Activated CD4-positive, alpha-beta T cell treated with anti-CD3 and anti-CD28 coated beads, Interleukin-2, amount 10 ng/mL, durations not matched to agents 7 days and 5 days (primary cell): ENCODE results near the gene CYP4F2. TPM values are rescaled to one million over a fixed set of nuclear protein-coding genes. Genes with fewer than 3 reads are reported as not detected.
"Not testable (repeated sequence)": the region's sequence is repeated elsewhere in the genome, so short reads cannot be mapped to it uniquely, and the experiment has no call there.

ENCODE experiments used
- CTCF ChIA-PET: fragments of 350-600 bp; sonication (Branson Sonifier 250); formaldehyde crosslinking; loops from one replicate; lab custom pipeline; 2021; ENCODE audit warnings: antibody characterized with exemption; lab: Charles Lee
- POLR2A ChIA-PET: fragments of 350-600 bp; sonication (Branson Sonifier 250); formaldehyde crosslinking; loops from one replicate; lab custom pipeline; 2021; ENCODE audit warnings: antibody characterized with exemption; lab: Charles Lee
- DNase-seq: peaks from one replicate; pipeline ENCODE4 v3.0.0-alpha.2; 2020
- H3K27ac Mint-ChIP-seq: one replicate; pipeline ENCODE4 v1.8.0; 2021; ENCODE audit warnings: mild to moderate bottlenecking, moderate library complexity, mixed read lengths
- H3K27me3 Mint-ChIP-seq: one replicate; pipeline ENCODE4 v1.8.0; 2021; ENCODE audit warnings: mixed read lengths
- H3K36me3 Mint-ChIP-seq: one replicate; pipeline ENCODE4 v1.8.0; 2021; ENCODE audit warnings: low read depth, mixed read lengths
- H3K4me1 Mint-ChIP-seq: one replicate; pipeline ENCODE4 v1.8.0; 2021; ENCODE audit warnings: mixed read lengths
- H3K4me3 Mint-ChIP-seq: one replicate; pipeline ENCODE4 v1.8.0; 2021; ENCODE audit warnings: mild to moderate bottlenecking, moderate library complexity, mixed read lengths
- H3K9me3 Mint-ChIP-seq: one replicate; pipeline ENCODE4 v1.8.0; 2021; ENCODE audit warnings: mixed read lengths
- total RNA-seq, 2 experiments: library from RNA; stranded (reverse); gene quantifications; one replicate each; pipeline ENCODE4 v1.2.3, GENCODE V29; 2021

CYP4F2 gene
- total RNA-seq, 2 experiments from 2014 or later, result not detected

DNA sequence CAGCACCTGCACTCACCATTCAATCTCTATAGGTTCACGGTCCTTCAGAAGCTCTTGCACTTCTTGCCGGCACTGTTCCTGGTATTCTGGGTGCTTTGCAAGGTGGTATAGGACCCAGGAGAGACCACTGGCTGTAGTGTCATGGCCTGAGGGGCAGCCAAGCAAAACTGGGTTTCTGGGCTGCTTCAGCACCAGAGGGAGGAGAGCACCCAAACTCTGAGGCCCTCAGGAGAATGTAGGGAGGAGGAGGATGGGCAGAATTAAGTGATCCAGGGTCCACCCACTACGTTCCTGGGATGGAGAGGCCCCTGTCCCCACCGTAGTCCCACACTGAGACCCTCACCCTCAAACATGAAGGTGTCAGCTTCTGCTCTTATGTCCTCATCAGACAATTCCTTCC is 24.1 kb upstream of the CYP4F2 start:
- H3K4me3 Mint-ChIP-seq, result no peak overlapping the region
- H3K36me3 Mint-ChIP-seq, result no peaks in the 10 kb centered on the region
- H3K27ac Mint-ChIP-seq, result no peak overlapping the region
- no peaks in the 10 kb centered on the region for H3K4me1 Mint-ChIP-seq
- no peak for DNase-seq
- H3K27me3 Mint-ChIP-seq, result peaks cover 27% of the 10 kb centered on the region
- no peaks in the 10 kb centered on the region for H3K9me3 Mint-ChIP-seq
- ChIA-PET CTCF (no interaction called here), POLR2A (no interaction called here)

DNA sequence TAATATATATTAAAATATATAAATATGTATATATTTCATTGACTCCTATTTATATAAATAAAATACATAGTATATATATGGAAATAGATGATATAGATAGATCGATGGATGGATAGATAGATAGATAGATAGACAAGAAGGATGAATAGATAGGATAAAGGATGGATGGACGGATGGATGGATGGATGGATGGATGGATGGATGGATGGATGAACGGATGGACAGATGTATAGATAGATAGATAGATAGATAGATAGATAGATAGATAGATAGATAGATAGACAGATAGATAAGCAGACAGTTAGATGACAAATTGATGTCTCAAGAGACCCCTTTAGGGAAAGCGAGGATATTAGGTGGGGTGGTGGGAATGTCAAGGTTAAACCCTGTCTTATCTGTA is 21.4 kb upstream of the CYP4F2 start:
- ChIA-PET CTCF (no interaction called here), POLR2A (no interaction called here)
- peaks cover 36% of the 10 kb centered on the region for H3K27me3 Mint-ChIP-seq
- DNase-seq, result no peak
- H3K4me1 Mint-ChIP-seq, result no peaks in the 10 kb centered on the region
- no peak overlapping the region for H3K4me3 Mint-ChIP-seq
- peaks cover 2% of the 10 kb centered on the region for H3K9me3 Mint-ChIP-seq
- no peaks in the 10 kb centered on the region for H3K36me3 Mint-ChIP-seq
- no peak overlapping the region for H3K27ac Mint-ChIP-seq

- H3K4me3 Mint-ChIP-seq, result no peak overlapping the region
- H3K27me3 Mint-ChIP-seq, result peaks cover 57% of the 10 kb centered on the region
- no peaks in the 10 kb centered on the region for H3K4me1 Mint-ChIP-seq
- H3K27ac Mint-ChIP-seq, result no peak overlapping the region
- H3K9me3 Mint-ChIP-seq, result peaks cover 2% of the 10 kb centered on the region
- no peaks in the 10 kb centered on the region for H3K36me3 Mint-ChIP-seq
- POLR2A ChIA-PET, result no interaction called here
- no peak for DNase-seq
- CTCF ChIA-PET, result no interaction called here
Measured at GRCh38 chr19:15915109-15915508, 17.2 kb upstream of the CYP4F2 start.

DNA sequence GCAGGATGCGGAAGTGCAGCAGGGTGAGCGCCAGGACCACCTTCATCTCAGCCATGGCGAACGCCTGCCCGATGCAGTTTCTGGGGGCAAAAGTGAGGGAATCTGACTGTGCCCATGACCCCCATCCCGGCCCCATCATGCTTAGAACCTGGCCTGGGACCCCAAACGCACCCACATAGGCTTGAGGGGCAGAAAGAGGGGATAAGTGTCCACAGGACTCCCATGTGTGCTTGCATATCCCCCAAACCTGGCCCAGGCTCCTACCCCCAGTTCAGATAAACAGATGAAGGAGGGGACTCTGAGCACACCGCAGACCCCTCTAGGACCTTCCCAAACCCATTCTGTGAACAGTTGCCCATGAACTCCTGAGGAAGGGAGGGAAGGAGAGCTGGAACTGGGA is 16.0 kb upstream of the CYP4F2 start:
- CTCF ChIA-PET, result no interaction called here
- no peak overlapping the region for H3K4me3 Mint-ChIP-seq

DNA sequence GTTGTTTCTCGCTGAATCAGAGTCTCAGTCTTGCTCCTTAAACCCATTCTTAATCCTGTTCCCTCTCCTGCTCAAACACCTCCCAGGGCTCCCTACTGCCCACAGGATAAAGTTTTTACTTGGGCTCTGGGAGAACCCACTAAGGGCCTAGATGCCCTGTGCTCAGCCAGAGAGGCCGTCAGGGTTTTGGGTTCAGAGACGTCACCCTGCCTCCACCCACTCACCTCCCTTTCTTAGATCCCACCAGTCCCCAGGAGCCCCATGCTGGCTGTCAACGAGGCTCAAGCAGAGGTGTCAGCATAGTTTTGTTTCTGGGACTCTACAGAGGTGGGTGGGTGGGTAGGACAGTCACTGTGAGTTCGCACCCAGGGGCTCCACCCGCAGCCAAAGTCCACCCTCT is 15.5 kb upstream of the CYP4F2 start:
- H3K4me3 Mint-ChIP-seq, result no peak overlapping the region
- H3K27ac Mint-ChIP-seq, result no peak overlapping the region
- DNase-seq, result no peak
- CTCF ChIA-PET, result no interaction called here
- H3K9me3 Mint-ChIP-seq, result peaks cover 2% of the 10 kb centered on the region
- no peaks in the 10 kb centered on the region for H3K4me1 Mint-ChIP-seq
- peaks cover 58% of the 10 kb centered on the region for H3K27me3 Mint-ChIP-seq
- no peaks in the 10 kb centered on the region for H3K36me3 Mint-ChIP-seq
- POLR2A ChIA-PET, result no interaction called here

More for the DNA sequence above, 16.0 kb upstream of the CYP4F2 start:
- DNase-seq, result no peak
- H3K27ac Mint-ChIP-seq, result no peak overlapping the region
- POLR2A ChIA-PET, result no interaction called here
- H3K4me1 Mint-ChIP-seq, result no peaks in the 10 kb centered on the region
- H3K9me3 Mint-ChIP-seq, result peaks cover 2% of the 10 kb centered on the region
- H3K36me3 Mint-ChIP-seq, result no peaks in the 10 kb centered on the region
- peaks cover 59% of the 10 kb centered on the region for H3K27me3 Mint-ChIP-seq

DNA sequence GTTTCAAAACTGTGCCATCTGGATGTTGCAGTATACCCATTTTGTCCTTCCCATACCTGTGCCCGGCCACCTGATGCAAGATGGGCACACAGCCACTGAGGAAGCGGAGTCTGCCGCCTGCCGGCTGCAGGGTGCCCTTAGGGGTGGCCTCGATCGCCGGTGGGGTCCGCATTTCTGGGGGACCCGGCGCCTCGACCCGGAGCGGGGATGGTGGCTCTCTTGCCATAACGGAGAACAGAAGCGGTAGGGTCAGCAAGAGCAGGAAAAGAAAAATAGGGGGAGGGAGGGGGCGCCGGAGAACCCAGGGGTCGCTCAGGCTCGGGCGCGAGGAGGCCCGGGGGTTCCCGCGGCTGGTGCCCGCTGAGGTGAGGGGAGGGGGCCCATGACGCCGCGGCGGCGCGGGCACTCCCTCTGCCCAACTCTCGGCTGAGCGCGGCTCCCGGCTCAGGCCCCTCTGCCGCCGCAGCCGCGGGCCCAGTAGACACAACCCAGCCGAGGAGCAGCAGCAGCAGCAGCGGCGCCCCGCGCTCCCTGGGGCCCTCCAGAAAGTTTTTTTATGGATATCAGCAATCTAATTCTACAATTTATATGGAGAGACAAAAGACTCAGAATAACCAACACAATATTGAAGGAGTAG is 13.8 kb upstream of the CYP4F2 start:
- Mint-ChIP-seq H3K4me3 (no peak overlapping the region), H3K27ac (no peak overlapping the region), H3K27me3 (peaks cover 55% of the 10 kb centered on the region), H3K9me3 (peaks cover 2% of the 10 kb centered on the region), H3K4me1 (no peaks in the 10 kb centered on the region), H3K36me3 (no peaks in the 10 kb centered on the region)
- ChIA-PET CTCF (no interaction called here), POLR2A (no interaction called here)
- no peak for DNase-seq

DNA sequence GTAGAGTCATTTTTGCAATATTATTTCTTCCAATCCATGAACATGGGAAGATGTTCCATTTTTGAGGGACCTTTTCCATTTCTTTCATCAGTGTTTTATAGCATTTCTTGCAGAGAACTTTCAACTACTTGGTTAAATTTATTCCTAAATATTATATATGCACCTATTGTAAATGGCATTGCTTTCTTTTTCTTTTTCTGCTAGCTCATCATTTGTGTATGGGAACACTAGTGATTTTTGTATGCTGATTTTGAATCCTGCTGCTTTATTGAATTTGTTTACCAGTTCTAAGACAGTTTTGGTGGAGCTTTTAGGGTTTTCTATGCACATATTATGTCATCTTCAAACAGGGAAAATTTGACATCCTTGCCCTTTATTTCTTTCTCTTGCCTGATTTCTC is 7.2 kb upstream of the CYP4F2 start:
- ChIA-PET CTCF (no interaction called here), POLR2A (no interaction called here)
- peaks cover 6% of the 10 kb centered on the region for H3K9me3 Mint-ChIP-seq
- H3K4me3 Mint-ChIP-seq, result no peak overlapping the region
- DNase-seq, result no peak
- peaks cover 61% of the 10 kb centered on the region for H3K27me3 Mint-ChIP-seq
- no peaks in the 10 kb centered on the region for H3K36me3 Mint-ChIP-seq
- H3K27ac Mint-ChIP-seq, result no peak overlapping the region
- peaks cover 6% of the 10 kb centered on the region for H3K4me1 Mint-ChIP-seq

DNA sequence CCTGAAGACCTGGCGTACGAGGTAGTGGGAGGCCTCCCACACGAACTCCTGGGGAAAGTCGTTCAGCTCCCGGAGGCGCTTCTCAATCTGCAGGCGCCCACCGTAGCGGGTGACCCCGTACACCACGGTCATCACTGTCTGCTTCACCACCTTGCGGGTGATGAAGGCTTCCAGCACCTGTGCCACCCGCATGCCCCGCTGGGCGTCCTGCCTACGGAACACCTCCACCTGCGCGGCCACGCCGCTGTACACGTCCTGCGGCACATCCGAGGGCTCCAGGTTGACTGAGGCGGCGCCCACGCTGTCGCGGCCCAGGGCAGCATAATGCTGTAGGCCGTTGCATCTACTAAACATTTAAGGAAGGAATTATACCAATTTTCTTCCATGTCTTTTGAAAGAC is 5.0 kb upstream of the CYP4F2 start:
- DNase-seq, H3K4me1 Mint-ChIP-seq, H3K9me3 Mint-ChIP-seq, POLR2A ChIA-PET, H3K4me3 Mint-ChIP-seq, CTCF ChIA-PET, H3K36me3 Mint-ChIP-seq, H3K27ac Mint-ChIP-seq: not testable (repeated sequence)
- peaks cover 63% of the 10 kb centered on the region for H3K27me3 Mint-ChIP-seq

GRCh38 chr19:15902254-15902653 is 4.4 kb upstream of the CYP4F2 start:
- no peak for DNase-seq
- POLR2A ChIA-PET, result no interaction called here
- CTCF ChIA-PET, result interaction anchor here (0.6 kb wide), 1 partner anchor 1627 kb away, joined by 5 read pairs; no protein-coding TSS in a partner anchor
- H3K36me3 Mint-ChIP-seq, result no peaks in the 10 kb centered on the region
- H3K4me3 Mint-ChIP-seq, result no peak overlapping the region
- no peak overlapping the region for H3K27ac Mint-ChIP-seq
- peaks cover 6% of the 10 kb centered on the region for H3K4me1 Mint-ChIP-seq
- peaks cover 6% of the 10 kb centered on the region for H3K9me3 Mint-ChIP-seq
- peaks cover 60% of the 10 kb centered on the region for H3K27me3 Mint-ChIP-seq

GRCh38 chr19:15900504-15900903 is 2.6 kb upstream of the CYP4F2 start:
- H3K36me3 Mint-ChIP-seq, result no peaks in the 10 kb centered on the region
- POLR2A ChIA-PET, result no interaction called here
- H3K4me1 Mint-ChIP-seq, result peaks cover 6% of the 10 kb centered on the region
- H3K27me3 Mint-ChIP-seq, result peaks cover 47% of the 10 kb centered on the region
- DNase-seq, result no peak
- no peak overlapping the region for H3K4me3 Mint-ChIP-seq
- CTCF ChIA-PET, result no interaction called here
- peaks cover 6% of the 10 kb centered on the region for H3K9me3 Mint-ChIP-seq
- no peak overlapping the region for H3K27ac Mint-ChIP-seq

DNA sequence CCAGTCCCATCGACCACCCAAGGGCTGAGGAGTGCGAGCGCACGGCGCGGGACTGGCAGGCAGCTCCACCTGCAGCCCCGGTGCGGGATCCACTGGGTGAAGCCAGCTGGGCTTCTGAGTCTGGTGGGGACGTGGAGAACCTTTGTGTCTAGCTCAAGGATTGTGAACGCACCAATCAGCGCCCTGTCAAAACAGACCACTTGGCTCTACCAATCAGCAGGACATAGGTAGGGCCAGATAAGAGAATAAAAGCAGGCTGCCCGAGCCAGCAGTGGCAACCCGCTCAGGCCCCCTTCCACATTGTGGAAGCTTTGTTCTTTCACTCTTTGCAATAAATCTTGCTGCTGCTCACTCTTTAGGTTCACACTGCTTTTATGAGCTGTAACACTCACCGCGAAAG is 2.2 kb upstream of the CYP4F2 start:
- H3K4me3 Mint-ChIP-seq, H3K36me3 Mint-ChIP-seq, CTCF ChIA-PET, POLR2A ChIA-PET, DNase-seq, H3K27ac Mint-ChIP-seq, H3K4me1 Mint-ChIP-seq, H3K9me3 Mint-ChIP-seq: not testable (repeated sequence)
- peaks cover 44% of the 10 kb centered on the region for H3K27me3 Mint-ChIP-seq

GRCh38 chr19:15899561-15899960 is 1.7 kb upstream of the CYP4F2 start:
- H3K36me3 Mint-ChIP-seq, H3K4me3 Mint-ChIP-seq, CTCF ChIA-PET, H3K4me1 Mint-ChIP-seq, POLR2A ChIA-PET, DNase-seq, H3K27ac Mint-ChIP-seq, H3K9me3 Mint-ChIP-seq: not testable (repeated sequence)
- peaks cover 39% of the 10 kb centered on the region for H3K27me3 Mint-ChIP-seq

GRCh38 chr19:15897026-15897737 is 692 bp downstream of the CYP4F2 start:
- Mint-ChIP-seq H3K27me3 (peaks cover 28% of the 10 kb centered on the region), H3K4me3 (no peak overlapping the region), H3K4me1 (peaks cover 6% of the 10 kb centered on the region), H3K27ac (no peak overlapping the region), H3K36me3 (no peaks in the 10 kb centered on the region), H3K9me3 (no peaks in the 10 kb centered on the region)
- ChIA-PET POLR2A (no interaction called here), CTCF (no interaction called here)
- no peak for DNase-seq
